IPS DF 4.7 (cell line): Measurements from ENCODE around the gene OXCT2.
"Not testable (repeated sequence)": the region's sequence is repeated elsewhere in the genome, so short reads cannot be mapped to it uniquely, and the experiment has no call there.

Experiments
- DNase-seq: peaks from one replicate; pipeline ENCODE4 v3.0.0-alpha.2; 2013; ENCODE audit warnings: low spot score; ENCODE audit errors: extremely low read depth

The OXCT2 gene

GRCh38 chr1:39787468-39787867 lies 16.3 kb upstream of the OXCT2 start:
- no peak for DNase-seq

DNA sequence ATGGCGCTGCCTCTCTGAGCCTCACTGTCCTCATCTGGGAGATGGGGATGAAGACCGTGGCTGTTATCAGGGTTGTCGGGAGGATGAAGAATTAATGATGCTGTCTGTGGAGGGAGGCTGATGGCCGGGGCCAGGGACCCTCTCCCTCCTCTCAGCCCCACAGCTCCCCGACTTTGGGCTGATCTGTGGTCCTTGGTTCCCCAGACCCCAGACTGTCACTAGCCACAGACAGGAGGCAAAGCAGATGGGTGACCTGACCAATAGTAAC lies 15.9 kb upstream of the OXCT2 start:
- DNase-seq: not testable (repeated sequence)

DNA sequence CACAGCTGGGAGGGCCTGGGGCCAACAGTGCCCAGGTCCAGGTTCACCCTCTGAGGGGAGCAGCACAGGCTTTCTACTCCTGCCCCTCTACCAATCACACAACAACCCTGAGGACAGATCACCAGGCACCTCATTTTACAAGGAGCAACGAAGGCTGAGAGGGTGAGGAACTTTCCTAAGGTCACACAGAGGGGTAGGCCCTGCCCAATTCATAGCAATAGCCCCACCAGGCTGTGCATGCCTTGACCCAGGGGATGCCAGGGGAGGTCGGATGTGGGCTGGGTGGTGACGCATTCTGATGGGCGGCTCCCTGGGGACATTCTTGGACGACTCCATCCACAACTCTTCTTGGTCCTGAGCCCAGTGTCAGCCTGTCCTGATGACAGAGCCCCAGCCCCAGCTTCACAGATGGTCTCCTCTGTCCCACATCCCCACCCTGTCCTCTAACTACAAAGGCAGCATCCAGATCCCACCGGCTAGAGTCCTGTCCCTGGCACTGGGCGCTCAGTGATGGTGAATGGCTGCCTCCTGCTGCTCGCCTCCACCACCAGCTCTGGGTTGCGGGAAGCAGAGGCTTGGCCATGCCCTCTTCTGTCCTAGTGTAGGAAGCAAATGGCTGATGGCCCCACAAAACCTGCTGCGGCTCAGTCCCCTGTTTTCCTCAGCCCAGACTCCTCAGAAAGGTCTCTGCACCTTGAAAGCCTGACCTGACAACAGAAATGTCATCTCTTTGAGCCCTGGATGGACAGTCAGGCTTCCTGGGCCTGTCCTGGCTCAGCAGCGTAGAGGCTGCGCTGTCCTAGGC lies 15.4 kb upstream of the OXCT2 start:
- not testable (repeated sequence) for DNase-seq

DNA sequence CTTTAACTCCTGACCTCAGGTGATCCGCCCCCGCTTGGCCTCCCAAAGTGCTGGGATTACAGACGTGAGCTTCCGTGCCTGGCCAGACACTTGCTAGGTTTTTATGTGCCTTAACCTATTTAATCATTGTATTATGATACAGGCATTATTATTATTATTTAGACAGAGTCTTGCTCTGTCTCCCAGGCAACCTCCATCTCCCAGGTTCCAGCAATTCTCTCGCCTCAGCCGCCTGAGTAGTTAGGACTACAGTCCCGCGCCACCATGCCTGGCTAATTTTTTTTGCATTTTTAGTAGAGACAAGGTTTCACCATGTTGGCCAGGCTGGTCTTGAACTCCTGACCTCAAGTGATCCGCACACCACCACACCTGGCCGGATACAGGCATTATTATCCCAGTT lies 11.5 kb upstream of the OXCT2 start:
- not testable (repeated sequence) for DNase-seq

DNA sequence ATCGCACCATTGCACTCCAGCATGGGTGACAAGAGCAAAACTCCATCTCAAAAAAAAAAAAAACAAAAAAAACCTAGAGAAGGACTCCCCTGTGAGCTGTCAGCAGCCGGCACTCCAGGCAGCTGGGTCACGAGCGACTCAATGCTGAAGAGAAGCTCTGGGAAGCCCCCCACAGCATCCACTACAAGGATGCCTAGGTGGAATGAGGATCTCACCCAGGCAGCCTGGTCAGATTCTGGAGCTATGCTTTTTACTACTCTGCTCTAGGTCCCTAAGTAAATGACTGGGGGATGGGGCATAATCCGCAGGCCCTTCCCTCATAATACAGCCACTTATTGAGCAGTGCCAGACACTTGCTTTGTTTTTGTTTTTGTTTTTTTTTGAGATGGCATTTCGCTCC lies 11.0 kb upstream of the OXCT2 start:
- DNase-seq: no peak

DNA sequence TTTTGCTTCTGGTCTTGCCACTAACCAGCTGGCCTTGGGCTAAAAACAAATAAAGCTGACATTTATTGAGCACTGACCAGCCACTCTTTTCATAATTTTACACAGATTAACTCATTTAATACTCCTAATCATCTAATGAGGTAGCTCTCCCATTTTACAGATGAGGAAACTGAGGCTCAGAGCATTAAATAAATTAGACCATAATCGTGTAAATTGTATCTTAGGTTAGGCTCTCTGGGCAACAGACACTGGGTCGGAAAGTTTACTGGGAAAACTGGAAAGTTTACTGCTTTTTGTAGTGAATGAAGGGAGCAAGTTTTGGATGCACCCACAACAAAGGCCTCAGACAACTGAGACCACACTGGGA lies 10.2 kb upstream of the OXCT2 start:
- DNase-seq: no peak

- DNase-seq: no peak
These were observed 8.7 kb upstream of the OXCT2 start for GRCh38 chr1:39779821-39780220.

DNA sequence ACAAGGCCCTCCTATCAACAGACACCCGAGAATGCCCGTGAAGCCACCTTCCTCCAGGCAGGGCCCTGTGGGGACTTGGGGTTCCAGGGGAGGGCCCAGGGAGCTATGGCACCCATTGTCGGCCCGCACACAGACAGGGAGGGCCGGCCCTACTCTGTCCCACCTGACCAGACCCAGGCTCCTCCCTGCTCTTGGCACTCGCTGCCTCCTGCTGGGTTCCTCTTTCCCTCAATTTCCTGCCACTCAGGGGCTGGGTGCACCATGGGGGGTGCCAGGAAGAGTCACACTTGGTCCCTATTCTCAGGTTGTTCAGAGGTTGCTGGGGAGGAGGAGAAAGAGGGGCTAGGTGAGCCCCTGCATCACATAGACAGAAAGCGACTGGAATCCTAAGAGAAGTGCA lies 8.0 kb upstream of the OXCT2 start:
- no peak for DNase-seq

GRCh38 chr1:39778463-39779099 lies 7.4 kb upstream of the OXCT2 start:
- not testable (repeated sequence) for DNase-seq

DNA sequence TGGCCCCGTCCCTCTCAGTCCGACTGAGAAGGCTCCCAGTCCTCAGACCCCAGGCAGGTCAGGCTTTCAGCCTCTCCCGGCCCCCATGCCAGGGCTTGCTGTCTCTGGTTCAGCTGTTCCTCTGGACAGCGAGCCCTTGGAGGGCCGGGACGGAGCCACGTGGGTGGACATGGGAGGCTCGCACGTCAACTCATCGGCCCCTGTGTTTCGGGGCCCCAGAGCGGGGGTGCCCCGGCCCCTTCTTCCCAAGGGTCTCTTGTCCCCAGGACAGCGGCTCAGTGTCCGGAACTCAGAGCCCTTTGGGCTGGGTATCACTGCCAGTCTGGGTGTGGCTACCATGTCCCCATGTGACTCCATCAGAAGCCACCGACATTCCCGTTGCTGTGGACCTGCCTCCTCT lies 6.7 kb upstream of the OXCT2 start:
- DNase-seq: not testable (repeated sequence)

- no peak for DNase-seq
These were observed 6.2 kb upstream of the OXCT2 start for GRCh38 chr1:39777306-39777705.

DNA sequence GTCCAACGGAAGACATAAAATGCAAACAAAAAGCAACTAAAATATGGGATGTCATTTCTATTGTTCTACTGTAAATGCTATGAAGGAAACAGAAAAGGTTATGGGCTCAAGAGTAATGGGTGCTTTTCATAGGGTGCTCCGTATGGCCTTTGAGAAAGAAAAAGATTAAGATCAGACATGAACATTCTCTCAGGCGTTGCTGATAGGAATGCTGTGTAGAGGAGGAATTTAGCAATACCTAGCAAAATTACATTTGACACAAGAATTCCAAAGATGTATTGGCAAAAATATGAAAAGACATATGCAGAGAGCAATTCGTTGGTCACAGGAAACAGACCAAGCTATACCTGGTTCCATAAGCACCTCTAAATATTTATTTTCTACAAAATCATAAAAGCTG lies 5.7 kb upstream of the OXCT2 start:
- no peak for DNase-seq

- no peak for DNase-seq
These were observed 5.2 kb upstream of the OXCT2 start for GRCh38 chr1:39776400-39776713.

DNA sequence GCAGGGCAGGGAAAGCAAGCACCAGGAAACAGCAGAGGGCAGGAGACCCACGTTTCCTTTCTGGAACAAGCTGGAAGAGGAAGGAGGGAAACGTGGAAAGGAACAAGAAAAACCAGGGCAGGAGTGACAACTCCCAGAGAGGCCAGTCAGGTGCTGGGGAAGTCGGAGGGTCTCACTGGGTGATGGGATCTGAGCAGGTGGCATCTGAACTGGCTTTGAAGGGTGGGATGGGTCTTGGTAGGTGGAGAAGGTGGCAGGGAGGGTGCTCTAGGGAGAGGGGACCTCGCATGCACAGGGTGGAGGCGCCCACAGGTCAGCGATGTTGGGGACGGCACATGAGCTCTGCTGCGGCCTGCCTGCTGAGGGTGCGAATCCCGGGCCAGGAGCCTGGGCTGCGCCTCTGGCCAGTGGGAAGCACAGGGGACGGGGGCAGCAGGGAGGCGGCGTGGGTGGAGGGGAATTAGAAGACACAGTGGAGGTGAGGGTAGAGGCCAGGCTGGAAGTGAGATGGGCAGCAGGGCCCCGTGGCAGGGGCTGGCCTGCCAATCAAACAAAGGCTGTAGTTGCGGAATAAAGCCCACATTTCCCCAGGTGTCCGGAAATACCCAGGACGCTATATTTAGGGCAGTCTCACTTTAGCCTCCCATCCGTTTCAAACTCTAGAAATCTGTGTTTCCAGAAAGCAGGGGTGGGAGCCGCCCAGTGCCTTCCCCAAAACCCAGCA lies 4.7 kb upstream of the OXCT2 start:
- DNase-seq: not testable (repeated sequence)

DNA sequence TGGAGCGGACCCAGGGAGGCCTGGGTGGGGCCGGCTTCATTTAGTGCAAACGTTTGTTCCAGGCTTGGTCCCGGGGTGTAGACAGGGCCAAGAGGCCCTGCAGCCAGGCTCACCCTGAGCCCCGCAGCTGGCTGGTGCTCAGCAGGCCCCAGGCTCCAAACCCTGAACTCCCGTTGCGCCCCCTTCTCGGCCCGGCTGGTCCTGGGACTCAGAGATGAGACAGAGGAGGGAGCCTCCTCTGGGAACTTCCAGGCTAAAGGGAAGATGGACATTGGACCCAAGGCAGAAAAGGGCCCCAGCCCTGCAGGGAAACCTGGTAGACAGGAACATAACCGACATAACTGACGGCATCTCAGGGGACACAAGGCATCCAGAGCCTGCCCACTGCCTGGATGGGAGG lies 4.0 kb upstream of the OXCT2 start:
- not testable (repeated sequence) for DNase-seq

DNA sequence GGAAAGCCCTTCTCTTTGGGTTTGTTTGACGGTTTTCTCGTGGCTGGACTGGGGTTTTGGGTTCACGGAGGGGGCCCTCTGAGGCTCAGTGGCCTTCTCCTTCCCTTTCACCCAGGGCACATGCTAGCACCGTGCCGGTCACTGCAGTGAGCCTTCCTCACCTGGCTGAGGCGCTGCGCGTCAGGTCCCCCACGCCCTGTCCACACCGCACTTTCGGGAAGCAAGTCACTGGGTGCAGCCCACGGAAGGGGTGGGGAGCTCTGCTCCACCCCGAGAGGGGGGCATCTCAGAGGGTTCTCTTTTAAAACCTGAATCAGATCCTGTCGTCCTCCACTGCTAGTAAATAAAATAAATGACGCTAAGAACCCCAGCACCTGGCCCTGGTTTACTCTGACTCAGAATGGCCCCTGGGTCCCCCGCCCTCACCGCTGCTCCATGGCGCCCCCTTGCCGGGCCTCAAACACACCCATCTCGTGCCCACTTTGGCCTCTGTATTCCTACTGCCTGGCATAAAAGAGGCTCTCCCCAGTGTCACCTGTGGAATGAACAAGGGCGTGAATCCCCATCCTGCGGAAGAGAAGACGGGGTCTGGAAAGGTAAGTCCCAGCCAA lies 2.3 kb upstream of the OXCT2 start:
- not testable (repeated sequence) for DNase-seq

DNA sequence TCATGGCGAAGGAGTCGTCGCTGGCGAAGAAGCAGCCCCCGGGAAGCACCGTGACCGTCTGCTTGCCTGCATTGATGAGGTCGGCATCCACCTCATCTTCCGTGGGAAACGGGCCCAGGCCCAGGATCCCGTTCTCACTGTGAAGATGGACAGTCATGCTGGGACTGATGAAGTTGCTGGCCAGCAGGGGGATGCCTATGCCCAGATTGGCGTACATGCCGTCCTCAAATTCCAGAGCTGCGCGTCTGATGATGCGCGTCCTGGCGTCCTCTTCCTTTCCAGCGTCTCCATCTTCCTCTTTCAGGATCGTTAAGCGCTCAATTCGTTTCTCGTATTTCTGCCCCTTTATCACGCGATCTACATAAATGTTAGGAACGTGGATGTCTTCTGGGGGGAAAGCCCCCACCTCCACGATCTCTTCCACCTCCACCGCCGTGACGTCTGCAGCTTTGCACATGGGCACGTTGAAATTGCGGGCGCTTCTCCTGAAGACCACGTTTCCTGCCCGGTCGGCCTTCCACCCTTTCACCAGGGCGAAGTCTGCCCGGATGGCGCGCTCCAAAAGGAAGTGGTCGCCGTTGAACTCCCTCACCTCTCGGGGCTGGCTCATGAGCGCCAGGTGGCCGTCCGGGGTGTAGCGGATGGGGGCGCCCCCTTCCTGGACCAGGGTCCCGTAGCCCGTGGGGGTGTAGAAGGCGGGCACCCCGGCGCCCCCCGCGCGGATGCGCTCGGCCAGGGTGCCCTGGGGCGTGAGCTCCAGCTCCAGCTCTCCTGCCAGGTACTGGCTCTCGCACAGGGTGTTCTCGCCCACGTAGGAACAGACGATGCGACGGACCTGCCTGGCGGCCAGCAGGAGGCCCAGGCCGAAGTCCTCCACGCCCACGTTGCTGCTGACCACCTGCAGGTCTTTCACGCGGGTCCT lies 787 bp downstream of the OXCT2 start:
- not testable (repeated sequence) for DNase-seq

DNA sequence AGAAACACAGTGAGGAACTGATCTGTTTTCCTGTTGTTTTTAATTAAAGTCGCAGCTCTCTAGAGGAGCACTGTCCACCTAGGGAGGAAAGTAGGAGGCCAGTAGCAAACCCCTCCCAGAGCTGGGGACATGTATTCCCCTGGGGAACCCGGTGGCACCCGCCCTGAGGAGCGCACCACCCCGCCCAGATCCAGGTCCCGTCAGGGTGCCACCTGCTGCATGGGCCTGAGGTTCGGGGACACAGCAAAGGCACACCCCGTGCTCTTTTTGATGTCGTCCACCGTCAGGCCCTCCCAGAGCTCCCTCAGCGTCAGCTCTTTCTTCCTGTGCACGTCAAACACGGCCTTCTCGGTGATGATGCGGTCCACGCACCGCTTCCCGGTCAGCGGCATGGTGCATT lies 1.6 kb downstream of the OXCT2 start:
- DNase-seq: not testable (repeated sequence)

DNA sequence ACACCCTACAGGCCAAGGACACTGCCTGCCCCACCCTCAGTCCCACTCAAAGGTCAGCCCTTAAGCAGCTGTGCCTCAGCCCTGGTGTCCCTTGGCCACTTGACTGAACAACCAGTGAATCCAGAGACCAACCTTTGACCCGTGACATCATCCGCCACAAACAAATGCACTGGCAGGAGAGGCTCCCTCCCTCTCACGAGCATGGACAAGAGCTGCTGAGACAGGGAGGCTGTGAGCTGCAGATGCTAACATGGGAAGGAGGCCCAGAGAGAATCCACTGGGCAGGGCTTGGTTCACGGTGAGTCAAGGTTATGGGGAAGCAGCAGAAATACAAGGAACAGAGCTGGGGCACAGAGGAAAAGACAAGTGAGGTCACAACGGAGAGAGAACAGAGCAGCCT lies 4.7 kb downstream of the OXCT2 start:
- DNase-seq: not testable (repeated sequence)

DNA sequence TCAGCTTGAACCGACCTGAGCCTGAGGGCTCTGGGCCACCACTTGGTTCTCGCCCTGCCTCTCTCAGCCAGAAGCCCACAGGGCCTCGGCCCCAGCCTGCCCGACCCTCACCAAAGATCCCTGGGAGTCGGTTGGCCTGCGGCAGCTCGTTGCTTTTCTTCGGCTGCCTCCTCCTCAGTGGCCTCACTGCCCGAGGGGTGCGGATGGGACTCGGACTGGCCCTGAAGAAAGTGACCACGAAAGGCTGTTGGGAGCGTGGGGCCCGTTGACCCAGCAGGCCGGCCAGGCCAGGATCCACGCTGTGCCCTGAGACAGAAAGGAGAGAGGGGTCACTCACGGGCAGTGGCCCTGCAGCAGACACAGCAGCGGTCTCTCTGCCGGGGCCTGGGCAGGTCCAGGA lies 6.6 kb downstream of the OXCT2 start:
- DNase-seq: not testable (repeated sequence)

DNA sequence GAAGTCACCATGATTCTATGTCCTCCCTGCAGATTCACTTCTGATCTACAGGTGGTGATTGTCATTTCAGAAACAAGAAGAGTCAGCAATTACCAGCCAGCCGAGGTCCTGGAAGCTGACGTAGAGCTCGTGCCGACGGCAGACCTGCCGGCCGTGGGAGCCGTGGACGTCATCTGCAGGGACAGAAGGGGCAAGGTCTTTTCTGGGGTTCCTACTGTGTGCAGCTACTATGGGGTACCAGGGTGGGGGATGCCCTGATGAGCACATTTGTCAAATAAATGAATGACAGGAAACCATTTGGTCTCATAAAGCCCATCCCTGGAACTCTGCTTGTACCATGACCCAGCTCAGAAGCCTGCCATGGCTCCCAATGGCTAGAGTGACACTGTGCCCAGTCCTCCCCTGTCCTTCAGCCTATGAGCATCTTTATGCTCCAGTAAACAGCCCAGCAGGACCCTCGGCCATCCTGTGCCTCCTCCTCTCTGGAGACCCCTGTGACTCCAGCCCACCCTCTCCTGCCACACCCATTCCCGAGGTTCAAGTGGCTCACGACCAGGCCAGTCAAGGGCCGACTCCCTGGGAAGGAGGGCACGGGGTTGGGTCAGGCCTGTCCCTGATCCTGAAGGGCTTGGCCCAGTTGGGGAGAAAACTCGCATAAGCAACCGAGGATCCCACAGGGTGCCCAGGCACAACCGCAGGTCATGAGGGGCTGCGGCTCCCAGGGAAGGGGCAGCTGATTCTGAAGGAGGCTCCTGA lies 7.4 kb downstream of the OXCT2 start:
- DNase-seq: not testable (repeated sequence)
